NCI-H2081 (cell line): ENCODE data around the gene ZDHHC14.
"Not testable (repeated sequence)": the region's sequence is repeated elsewhere in the genome, so short reads cannot be mapped to it uniquely, and the experiment has no call there.

Experiments used
- DNase-seq, 2 experiments: peaks; one replicate each; lab custom pipeline; 2025; lab: John Stamatoyannopoulos, UW

The ZDHHC14 gene

DNA sequence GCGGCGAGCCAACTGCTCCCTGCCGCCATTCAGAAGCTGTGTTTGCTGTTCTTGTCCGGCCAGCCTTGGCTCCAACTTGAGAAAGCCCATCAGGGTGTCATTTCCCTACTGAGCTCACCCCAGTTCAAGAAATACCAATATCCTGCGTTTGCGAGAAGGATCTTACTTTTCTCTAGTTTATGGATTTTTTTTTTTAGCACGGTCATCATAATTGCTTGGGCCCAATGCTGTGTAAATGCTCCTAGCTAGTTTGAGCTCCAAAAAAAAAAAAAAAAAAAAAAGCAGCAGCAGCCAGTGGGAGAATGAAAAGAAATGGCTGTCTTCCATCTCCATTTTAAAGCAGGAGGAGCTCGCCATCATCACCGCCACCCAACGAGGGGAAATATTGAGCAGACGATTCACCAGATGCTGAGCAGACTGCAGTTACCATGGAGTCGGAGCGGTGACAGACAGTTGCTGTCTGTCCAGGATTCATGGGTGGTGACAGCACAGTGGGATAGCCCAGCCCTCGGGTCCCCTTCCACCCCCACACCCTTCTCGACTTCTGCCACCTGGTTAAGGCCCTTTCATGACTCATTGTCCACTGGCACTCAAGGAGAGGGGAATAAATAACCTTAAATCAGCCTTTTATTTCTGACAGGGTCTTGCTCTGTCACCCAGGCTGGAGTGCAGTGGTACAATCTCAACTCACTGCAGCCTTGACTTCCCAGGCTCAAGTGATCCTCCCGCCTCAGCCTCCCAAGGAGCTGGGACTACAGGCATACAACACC lies 309.6 kb downstream of the ZDHHC14 start:
- DNase-seq, result no peak

- not testable (repeated sequence) for DNase-seq
Measured at GRCh38 chr6:157691621-157692020, 310.6 kb downstream of the ZDHHC14 start.

DNA sequence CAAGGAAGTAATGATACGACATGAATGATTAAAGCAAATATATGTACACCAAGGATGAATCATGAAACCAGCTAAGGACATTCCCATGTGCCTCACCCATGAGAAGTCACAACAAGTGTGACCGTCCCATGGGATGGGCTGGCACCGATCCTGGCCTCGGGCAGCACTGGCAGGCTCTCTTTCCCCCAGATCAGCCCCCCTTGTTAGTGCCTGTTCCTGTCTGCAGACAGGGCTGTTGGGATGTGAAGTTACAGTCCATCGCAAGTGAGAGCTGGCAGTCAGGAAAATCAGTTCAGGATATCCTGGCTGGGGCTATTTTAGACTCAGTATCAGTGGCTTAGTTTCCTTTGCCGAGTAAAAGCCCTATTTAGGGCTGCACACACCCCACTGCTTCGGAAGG lies 312.9 kb downstream of the ZDHHC14 start:
- no peak for DNase-seq

- DNase-seq, result no peak
Measured at GRCh38 chr6:157695301-157696040, 314.5 kb downstream of the ZDHHC14 start.

- DNase-seq, result no peak
Measured at GRCh38 chr6:157699777-157700636, 319.0 kb downstream of the ZDHHC14 start.

GRCh38 chr6:157706351-157706750 lies 325.4 kb downstream of the ZDHHC14 start:
- not testable (repeated sequence) for DNase-seq

DNA sequence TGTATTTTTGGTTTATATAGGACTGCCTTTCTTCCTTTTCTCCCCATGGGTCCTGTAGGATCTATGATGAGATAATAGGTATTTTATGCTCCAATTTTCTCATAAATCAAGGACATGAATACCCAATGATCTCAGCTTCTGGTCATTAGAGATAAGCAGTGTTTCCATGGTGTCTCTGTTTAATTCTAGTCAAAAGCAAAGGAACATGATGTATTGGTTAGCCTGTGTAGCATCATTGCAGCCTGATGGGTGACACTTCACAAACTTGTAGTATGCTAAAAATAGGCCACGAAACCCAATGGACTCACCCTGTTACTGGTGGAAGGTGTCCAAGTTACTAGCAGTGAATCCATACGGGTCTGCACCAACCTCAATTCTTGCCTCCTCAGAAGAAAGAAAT lies 325.9 kb downstream of the ZDHHC14 start:
- no peak for DNase-seq

GRCh38 chr6:157707576-157707975 lies 326.6 kb downstream of the ZDHHC14 start:
- no peak for DNase-seq

GRCh38 chr6:157708239-157708638 lies 327.2 kb downstream of the ZDHHC14 start:
- DNase-seq, result no peak

DNA sequence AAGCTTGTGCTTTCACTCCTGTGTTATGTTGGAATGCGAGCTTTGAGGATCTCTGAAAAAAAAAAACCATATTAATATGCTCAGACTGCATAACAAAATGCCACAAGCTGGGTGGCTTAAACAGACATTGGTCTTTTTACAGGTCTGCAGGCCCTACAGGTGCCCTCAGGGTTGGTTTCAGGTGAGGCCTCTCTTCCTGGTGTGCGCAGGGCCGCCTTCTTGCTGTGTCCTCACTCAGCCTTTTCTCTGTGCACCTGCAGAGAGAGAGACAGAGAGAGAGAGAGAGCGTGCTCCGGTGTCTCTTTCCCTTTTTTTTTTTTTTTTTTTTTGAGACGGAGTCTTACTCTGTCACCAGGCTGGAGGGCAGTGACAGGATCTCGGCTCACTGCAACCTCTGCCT lies 327.9 kb downstream of the ZDHHC14 start:
- no peak for DNase-seq

- DNase-seq, result no peak
Measured at GRCh38 chr6:157709555-157709954, 328.6 kb downstream of the ZDHHC14 start.

DNA sequence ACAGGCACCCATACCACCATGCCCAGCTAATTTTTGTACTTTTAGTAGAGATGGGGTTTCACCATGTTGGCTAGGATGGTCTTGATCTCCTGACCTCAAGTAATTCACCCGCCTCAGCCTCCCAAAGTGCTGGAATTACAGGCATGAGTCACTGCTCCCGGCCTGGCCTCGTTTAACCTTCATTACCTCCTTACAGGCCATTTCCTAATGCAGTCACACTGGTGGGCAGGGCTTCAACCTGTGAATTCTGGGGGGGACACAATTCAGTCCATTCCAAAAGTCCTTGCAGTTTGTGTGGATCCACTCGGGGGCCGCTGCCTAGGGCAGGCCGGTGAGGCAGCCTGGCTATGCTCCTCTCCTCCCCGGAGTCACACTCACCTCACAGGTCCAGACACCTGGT lies 329.6 kb downstream of the ZDHHC14 start:
- no peak for DNase-seq

DNA sequence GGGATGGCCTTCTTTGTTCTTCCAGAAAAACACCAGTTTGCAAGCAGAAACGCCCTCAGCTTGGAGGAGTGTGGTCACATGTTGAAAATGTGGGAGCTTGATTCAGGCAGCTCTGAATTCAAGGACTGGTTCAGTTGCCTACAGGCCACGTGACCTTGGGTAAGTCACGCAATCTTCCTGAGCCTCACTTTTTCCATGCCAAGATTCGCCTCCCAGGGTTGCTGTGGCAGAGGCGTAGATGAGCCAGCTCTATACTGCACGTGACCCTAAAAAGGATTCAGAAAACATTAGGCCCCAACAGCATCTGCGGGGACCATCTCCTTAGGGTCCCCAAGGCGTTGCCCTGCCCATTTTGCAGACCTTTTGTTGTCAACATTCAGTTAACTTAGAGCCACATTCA lies 330.1 kb downstream of the ZDHHC14 start:
- no peak for DNase-seq

DNA sequence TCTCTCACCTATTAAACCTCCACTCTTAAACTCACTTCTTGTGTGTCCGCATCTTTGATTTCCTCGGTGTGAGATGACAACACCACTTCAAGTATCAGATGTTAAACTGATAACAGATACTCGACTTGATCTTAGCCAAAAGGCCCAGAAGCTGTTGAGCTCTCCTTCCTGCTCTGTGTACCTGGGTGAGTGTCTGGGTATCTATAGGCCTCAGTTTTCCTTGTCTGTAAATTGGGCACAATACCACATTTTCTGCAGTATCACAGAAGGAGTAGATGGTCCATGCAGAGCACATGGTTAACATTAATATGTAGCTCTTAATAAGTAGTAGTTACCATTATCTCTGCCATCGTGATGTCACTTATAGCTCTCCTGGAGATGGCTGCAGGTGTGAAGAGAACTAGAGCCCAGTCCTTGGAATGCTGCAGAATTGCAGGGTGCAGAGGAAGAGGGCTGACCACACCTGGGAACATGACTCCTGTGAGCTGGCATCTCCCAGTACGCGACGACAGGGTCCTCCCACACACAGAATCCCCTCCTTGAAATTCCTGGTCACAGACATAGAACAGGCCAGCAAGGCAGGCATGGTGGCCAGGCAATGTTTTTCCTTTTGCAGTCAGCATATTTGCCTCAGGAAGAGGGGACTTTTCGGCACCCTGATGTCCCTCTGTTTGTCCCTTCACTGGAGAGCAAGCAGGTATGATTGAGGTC lies 331.8 kb downstream of the ZDHHC14 start:
- DNase-seq, result no peak

DNA sequence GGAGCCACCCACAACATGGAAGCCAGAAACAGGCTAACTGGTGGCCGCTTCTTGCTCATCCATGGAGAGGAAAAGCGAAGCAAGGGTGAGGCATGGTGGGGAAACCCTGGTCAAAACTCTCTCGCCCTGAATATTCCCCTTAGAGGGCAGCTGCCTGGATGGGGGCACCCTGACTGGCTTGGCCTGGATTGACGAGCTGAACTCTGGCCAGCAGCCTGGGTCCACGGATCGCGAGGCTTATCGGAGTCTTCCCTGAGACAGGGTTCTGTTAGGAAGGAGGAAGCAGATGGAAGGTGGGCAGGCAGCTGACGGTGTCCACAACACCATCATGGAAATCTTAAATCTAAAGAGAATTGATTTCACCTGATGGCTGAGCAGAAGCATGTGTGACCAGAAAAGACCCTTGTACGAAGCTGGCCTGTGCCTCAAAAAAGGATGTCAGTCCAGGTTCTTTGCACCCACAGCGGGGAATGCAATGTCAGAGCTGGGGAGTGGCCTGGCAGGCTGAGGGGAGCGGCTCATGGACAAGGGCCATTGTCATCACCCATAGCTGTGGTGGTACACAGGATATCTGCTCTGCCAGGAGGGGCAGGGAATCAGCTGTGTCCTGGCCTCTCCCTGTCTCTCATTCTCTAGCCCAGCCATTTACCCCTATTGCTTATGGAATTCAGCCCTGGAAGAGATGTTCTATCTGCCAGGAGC lies 332.6 kb downstream of the ZDHHC14 start:
- no peak for DNase-seq

DNA sequence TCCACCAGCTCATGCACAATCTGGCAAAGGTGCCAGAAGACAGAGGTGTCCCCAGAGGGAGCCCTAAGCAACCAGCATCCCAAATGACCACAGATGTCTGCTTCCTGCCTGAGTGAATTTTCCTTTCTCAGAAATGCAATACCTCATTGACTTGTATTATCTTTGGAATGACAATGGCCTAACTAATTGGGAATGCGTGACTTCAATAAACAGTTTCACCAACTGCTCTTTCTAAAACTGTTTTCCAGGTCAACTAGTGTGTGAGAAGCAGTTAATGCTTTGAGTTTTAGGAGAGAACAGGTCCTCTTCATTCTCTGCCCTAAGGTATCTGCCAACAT lies 333.1 kb downstream of the ZDHHC14 start:
- DNase-seq, result no peak

DNA sequence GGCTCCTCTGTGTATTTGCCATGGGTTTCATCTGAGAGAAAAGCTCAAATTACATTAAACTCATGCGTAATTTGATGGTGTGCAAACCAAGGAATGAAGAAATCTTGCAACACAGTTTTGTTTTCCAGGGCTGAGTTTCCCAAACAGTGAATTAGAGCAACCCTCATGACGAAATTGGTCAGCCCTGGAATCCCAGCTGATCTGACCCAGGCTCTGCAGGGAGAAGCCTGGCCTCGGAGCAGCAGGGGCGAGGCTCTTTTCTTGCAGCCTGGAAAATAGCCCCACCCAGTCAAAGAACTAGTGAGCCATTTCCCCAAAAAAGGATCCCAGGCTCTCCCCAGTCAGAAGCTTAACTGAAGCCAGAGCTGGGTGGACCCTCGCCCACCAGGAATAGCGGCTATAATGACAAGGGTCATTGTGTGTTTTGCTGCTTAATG lies 334.8 kb downstream of the ZDHHC14 start:
- DNase-seq, result no peak

GRCh38 chr6:157716251-157716995 lies 335.4 kb downstream of the ZDHHC14 start:
- DNase-seq, result no peak

DNA sequence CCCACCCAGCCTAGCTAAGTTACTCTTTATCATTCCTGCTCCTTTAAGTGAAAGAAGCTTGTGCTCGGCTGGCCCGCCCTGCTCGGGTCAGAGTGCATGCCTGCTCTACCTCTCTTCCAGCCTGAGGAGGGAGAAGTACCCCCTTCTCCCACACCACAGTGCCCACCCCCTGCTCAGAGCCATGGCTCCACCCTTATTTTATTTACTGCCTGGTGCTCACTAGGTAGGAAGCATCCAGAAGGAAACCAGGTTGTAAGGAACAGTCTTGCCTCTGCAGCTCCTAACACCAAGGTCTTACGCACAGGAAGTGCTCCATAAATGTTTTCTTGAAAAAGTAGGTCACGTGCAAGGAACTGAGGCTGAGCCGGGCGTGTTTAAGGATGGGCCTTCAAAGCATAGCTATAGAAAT lies 336.4 kb downstream of the ZDHHC14 start:
- DNase-seq, result no peak

- DNase-seq, result no peak
Measured at GRCh38 chr6:157718503-157719187, 337.7 kb downstream of the ZDHHC14 start.
